ENCODE measurements around the gene NEMP2. TPM values are rescaled to one million over a fixed set of nuclear protein-coding genes. Genes with fewer than 3 reads are reported as not detected.

NEMP2 gene
- total and polyA plus RNA-seq, 12 donors, result 0.61 to 8.4 (median 4.9) TPM

DNA sequence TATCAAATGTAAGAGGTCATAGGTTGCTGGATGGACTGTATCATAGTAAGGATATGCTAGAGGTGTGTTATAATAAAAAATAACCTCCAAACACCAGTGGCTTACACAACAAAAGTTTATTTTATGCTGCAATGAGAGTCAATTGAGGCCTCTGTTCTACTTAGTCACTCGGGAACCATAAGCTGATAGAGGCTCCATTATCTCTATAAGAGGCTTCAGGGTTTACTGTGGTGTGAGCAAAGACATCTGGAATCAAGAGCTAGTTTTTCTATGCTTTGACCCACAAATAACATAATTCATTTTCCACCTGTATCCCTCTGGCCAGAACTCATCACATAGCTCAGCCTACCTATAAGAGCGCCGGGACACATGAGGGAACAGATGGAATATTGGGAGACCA lies 47.5 kb upstream of the NEMP2 start:
- Histone ChIP-seq H3K36me3 (replicated peaks in 1 of 2) (no peaks in the 10 kb centered on the region), H3K4me1 (replicated peaks in 1 of 2) (peaks cover 0 to 4% of the 10 kb centered on the region in 2 donors), H3K27ac (no peak overlapping the region), H3K9me3 (replicated peaks in 1 of 3) (no peaks in the 10 kb centered on the region), H3K27me3 (no peaks in the 10 kb centered on the region), H3K4me3 (no peak overlapping the region)
- WGBS, 4 donors, result 85 to 95% (median 94%) methylated on average over 3 of the region's 3 CpGs
- DNase-seq, result no peak
- intact Hi-C loops (cut with DNase I), result no loop called here
- no peak for TF ChIP-seq POLR2A (IDR thresholded peaks at IDR 0.05)
- TF ChIP-seq, protein P1, sequence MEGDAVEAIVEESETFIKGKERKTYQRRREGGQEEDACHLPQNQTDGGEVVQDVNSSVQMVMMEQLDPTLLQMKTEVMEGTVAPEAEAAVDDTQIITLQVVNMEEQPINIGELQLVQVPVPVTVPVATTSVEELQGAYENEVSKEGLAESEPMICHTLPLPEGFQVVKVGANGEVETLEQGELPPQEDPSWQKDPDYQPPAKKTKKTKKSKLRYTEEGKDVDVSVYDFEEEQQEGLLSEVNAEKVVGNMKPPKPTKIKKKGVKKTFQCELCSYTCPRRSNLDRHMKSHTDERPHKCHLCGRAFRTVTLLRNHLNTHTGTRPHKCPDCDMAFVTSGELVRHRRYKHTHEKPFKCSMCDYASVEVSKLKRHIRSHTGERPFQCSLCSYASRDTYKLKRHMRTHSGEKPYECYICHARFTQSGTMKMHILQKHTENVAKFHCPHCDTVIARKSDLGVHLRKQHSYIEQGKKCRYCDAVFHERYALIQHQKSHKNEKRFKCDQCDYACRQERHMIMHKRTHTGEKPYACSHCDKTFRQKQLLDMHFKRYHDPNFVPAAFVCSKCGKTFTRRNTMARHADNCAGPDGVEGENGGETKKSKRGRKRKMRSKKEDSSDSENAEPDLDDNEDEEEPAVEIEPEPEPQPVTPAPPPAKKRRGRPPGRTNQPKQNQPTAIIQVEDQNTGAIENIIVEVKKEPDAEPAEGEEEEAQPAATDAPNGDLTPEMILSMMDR (IDR thresholded peaks at IDR 0.05), result no peak

DNA sequence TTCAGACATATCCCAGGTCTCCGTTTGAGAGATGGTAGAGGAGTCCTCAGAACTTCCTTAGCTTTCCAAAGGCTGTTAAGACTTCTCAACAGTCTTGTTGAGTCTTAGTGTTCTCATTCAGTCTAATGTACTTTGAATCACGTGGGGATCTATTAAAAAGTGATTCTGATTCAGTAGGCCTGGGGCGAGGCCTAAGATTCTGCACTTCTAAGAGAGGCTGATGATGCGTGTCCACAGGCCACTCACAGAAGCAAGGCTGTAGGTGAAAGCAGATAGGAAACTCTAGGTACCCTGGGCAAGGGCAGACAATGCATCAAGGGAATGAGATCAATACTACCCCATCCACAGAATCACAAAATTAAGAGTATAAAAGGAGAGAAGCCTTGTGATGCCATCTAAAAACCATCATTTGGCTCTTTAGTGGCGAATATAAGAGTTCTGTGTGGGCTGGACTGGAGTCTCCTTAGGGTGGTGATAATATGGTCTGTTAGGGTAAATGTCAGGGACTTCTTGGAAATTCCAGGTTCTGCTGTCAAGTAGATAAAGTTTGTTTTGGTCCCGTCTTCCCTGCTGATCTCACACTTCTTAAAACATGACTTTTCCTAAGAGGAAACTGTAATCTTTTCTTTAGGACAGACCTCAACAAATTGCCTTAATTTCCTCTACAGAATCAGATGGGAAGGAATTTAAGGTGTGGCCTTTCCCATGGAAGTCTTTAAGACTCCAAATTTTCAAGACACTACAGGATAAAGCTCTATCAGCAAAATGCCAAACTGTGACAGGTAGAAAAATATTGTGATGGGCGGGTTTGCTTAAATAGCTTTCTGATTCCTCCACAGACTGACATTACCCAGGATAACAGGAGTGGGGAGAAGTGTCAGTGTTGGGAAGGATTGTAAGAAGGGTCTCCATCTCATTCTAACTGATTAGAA lies 45.7 kb upstream of the NEMP2 start:
- Histone ChIP-seq H3K9me3 (replicated peaks in 1 of 3) (no peaks in the 10 kb centered on the region), H3K4me3 (no peak overlapping the region), H3K27me3 (no peaks in the 10 kb centered on the region), H3K36me3 (replicated peaks in 1 of 2) (no peaks in the 10 kb centered on the region), H3K27ac (no peak overlapping the region), H3K4me1 (replicated peaks in 1 of 2) (peaks cover 0 to 4% of the 10 kb centered on the region in 2 donors)
- 86 to 95% (median 90%) methylated on average over 7 of the region's 7 CpGs for WGBS, 4 donors
- TF ChIP-seq POLR2A (IDR thresholded peaks at IDR 0.05), result no peak
- TF ChIP-seq, protein P1 (IDR thresholded peaks at IDR 0.05), result no peak
- intact Hi-C loops (cut with DNase I), result no loop called here
- no peak for DNase-seq

DNA sequence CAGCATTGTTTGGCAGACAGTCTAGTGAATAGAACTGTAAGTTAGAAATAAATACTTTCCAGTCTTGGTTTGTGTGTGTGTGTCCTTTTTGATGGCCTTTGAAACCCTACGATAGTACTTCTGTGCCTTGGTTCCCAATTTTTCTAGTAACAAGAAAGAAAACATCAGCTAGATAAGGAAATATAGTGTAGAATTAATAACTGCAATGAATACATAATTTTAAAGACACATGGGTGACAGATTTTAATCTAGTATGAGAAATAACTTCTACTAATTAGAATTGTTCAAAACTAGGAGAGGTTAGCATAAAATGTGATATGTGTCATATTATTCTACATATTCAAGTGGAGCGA lies 44.5 kb upstream of the NEMP2 start:
- Histone ChIP-seq H3K4me1 (replicated peaks in 1 of 2) (peaks cover 0 to 4% of the 10 kb centered on the region in 2 donors), H3K36me3 (replicated peaks in 1 of 2) (no peaks in the 10 kb centered on the region), H3K9me3 (replicated peaks in 1 of 3) (no peaks in the 10 kb centered on the region), H3K27me3 (no peaks in the 10 kb centered on the region), H3K4me3 (no peak overlapping the region), H3K27ac (peak overlapping the region in 1 of 5 donors; percentile 43)
- intact Hi-C loops (cut with DNase I), result no loop called here
- no peak for DNase-seq
- TF ChIP-seq, protein P1 (IDR thresholded peaks at IDR 0.05), result no peak
- no peak for TF ChIP-seq POLR2A (IDR thresholded peaks at IDR 0.05)
- WGBS, 4 donors, result 71 to 84% (median 79%) methylated on average over 2 of the region's 2 CpGs

DNA sequence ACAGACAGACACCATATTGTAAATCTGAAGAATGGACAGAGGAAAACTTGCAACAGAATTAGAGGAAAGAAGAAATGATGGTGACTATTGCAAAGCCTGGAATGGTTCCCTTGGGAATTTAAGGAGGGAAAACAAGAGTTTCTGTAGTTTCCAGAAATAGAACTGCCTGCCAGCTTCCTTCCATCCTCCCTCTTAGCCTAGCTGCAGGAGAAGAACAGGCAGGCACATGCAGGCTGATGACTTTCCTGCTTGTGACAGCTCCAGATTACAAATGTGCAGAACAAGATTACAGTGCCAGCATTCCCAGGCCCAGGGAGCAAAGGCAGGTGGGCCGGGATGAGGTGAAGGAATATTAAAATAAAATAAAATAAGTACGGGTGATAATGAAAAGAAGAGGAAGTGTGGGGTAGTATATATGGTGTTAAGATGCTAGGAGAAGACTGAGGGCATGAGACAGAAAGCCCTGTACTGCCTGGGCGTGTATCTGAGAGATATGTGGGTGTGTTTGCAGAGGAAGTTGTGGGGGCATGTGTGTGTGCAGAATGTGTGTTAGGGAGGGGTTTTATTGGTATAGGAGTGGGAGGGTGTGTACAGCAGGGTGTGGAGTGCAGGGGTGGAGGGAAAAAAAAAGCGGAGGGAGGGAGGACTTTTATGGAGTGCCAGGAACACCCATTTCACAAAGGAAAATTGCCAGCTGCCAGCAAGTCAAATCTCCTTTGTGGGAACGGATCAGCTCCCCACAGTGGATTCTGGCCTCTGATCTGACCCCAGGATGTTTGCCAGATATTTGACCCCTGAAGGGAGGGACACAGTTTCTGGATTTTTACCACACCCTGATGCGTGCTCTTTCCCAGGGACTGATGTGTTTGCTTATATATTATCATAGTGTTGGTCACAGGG lies 43.9 kb upstream of the NEMP2 start:
- TF ChIP-seq POLR2A (IDR thresholded peaks at IDR 0.05), result no peak
- TF ChIP-seq, protein P1 (IDR thresholded peaks at IDR 0.05), result no peak
- intact Hi-C loops (cut with DNase I), result no loop called here
- DNase-seq, result peak in 3 of 7 donors; percentile 20 to 24 (median 20)
- no peaks in the 10 kb centered on the region for H3K9me3 ChIP-seq (replicated peaks in 1 of 3)
- H3K4me3 ChIP-seq, result no peak overlapping the region
- no peaks in the 10 kb centered on the region for H3K36me3 ChIP-seq (replicated peaks in 1 of 2)
- 45 to 56% (median 55%) methylated on average over 6 of the region's 6 CpGs for WGBS, 4 donors
- peak overlapping the region in 1 of 5 donors; percentile 43 for H3K27ac ChIP-seq
- H3K4me1 ChIP-seq (replicated peaks in 1 of 2), result peaks cover 0 to 4% of the 10 kb centered on the region in 2 donors
- H3K27me3 ChIP-seq, result no peaks in the 10 kb centered on the region

Data from adrenal gland (tissue), 12 donors.